ENCODE measurements around the gene NMRAL1. TPM values are rescaled to one million over a fixed set of nuclear protein-coding genes. Genes with fewer than 3 reads are reported as not detected.

Gene NMRAL1
- total RNA-seq, 1 donor from 2014 or later = 48.7 TPM

GRCh38 chr16:4455081-4455480 is 19.3 kb downstream of the NMRAL1 start:
- Mint-ChIP-seq H3K4me3 (ENCODE audit: low read depth) (no peak overlapping the region), H3K9me3 (ENCODE audit: low read depth) (no peaks in the 10 kb centered on the region), H3K36me3 (ENCODE audit: insufficient read depth) (peaks cover 8% of the 10 kb centered on the region), H3K27ac (no peak overlapping the region), H3K27me3 (no peaks in the 10 kb centered on the region), H3K4me1 (ENCODE audit: low read depth) (no peaks in the 10 kb centered on the region)
- no peak for DNase-seq (ENCODE audit: low spot score, unreplicated experiment)
- TF ChIP-seq CTCF (IDR thresholded peaks at IDR 0.05; ENCODE audit: unreplicated experiment) = no peak

- TF ChIP-seq CTCF (IDR thresholded peaks at IDR 0.05; ENCODE audit: unreplicated experiment) = no peak
- Mint-ChIP-seq H3K4me1 (ENCODE audit: low read depth) (no peaks in the 10 kb centered on the region), H3K27ac (no peak overlapping the region), H3K36me3 (ENCODE audit: insufficient read depth) (peaks cover 5% of the 10 kb centered on the region), H3K4me3 (ENCODE audit: low read depth) (no peak overlapping the region), H3K9me3 (ENCODE audit: low read depth) (no peaks in the 10 kb centered on the region), H3K27me3 (no peaks in the 10 kb centered on the region)
- DNase-seq (ENCODE audit: low spot score, unreplicated experiment) = no peak
These were observed 19.8 kb downstream of the NMRAL1 start for GRCh38 chr16:4454623-4455022.

GRCh38 chr16:4452674-4453073 is 21.8 kb downstream of the NMRAL1 start:
- no peak for DNase-seq (ENCODE audit: low spot score, unreplicated experiment)

GRCh38 chr16:4450931-4451519 is 23.4 kb downstream of the NMRAL1 start:
- Mint-ChIP-seq H3K36me3 (ENCODE audit: insufficient read depth) (peaks cover 5% of the 10 kb centered on the region), H3K4me1 (ENCODE audit: low read depth) (no peaks in the 10 kb centered on the region), H3K27ac (no peak overlapping the region), H3K27me3 (no peaks in the 10 kb centered on the region), H3K4me3 (ENCODE audit: low read depth) (no peak overlapping the region), H3K9me3 (ENCODE audit: low read depth) (no peaks in the 10 kb centered on the region)
- no peak for TF ChIP-seq CTCF (IDR thresholded peaks at IDR 0.05; ENCODE audit: unreplicated experiment)
- DNase-seq (ENCODE audit: low spot score, unreplicated experiment) = no peak

More at GRCh38 chr16:4452674-4453073, 21.8 kb downstream of the NMRAL1 start:
- Mint-ChIP-seq H3K4me1 (ENCODE audit: low read depth) (no peaks in the 10 kb centered on the region), H3K36me3 (ENCODE audit: insufficient read depth) (peaks cover 5% of the 10 kb centered on the region), H3K27ac (no peak overlapping the region), H3K27me3 (no peaks in the 10 kb centered on the region), H3K4me3 (ENCODE audit: low read depth) (no peak overlapping the region), H3K9me3 (ENCODE audit: low read depth) (no peaks in the 10 kb centered on the region)
- TF ChIP-seq CTCF (IDR thresholded peaks at IDR 0.05; ENCODE audit: unreplicated experiment) = no peak

- Mint-ChIP-seq H3K4me1 (ENCODE audit: low read depth) (no peaks in the 10 kb centered on the region), H3K27me3 (no peaks in the 10 kb centered on the region), H3K4me3 (ENCODE audit: low read depth) (no peak overlapping the region), H3K27ac (no peak overlapping the region), H3K9me3 (ENCODE audit: low read depth) (no peaks in the 10 kb centered on the region), H3K36me3 (ENCODE audit: insufficient read depth) (peaks cover 4% of the 10 kb centered on the region)
- no peak for DNase-seq (ENCODE audit: low spot score, unreplicated experiment)
- no peak for TF ChIP-seq CTCF (IDR thresholded peaks at IDR 0.05; ENCODE audit: unreplicated experiment)
These were observed 24.0 kb downstream of the NMRAL1 start for GRCh38 chr16:4450430-4450829.
